SK-N-SH (cell line): ENCODE data around the gene KNOP1. TPM values are rescaled to one million over a fixed set of nuclear protein-coding genes. Genes with fewer than 3 reads are reported as not detected.
"Not testable (repeated sequence)": the region's sequence is repeated elsewhere in the genome, so short reads cannot be mapped to it uniquely, and the experiment has no call there.

ENCODE experiments used
- CTCF ChIA-PET: fragments of 300-600, 350-600 bp; formaldehyde crosslinking; extraction: SDS; loops from one replicate; lab custom pipeline; 2021; lab: Yijun Ruan, JAX
- POLR2A ChIA-PET: fragments of 350-600 bp; sonication (Branson Sonifier 250); formaldehyde crosslinking; extraction: SDS; loops from one replicate; lab custom pipeline; 2020; ENCODE audit warnings: antibody characterized with exemption, inconsistent platforms; lab: Yijun Ruan, JAX
- DNase-seq: peaks from one replicate; pipeline ENCODE4 v3.0.0; 2012
- H2AFZ ChIP-seq: fragments of 200-600 bp; sonication (generic); 2 replicates; pipeline ENCODE4 v1.8.1; 2016; ENCODE audit warnings: antibody characterized with exemption, mild to moderate bottlenecking, low read depth
- H3F3A ChIP-seq: fragments of 200-600 bp; sonication (generic); replicated peaks from 2 replicates; pipeline ENCODE3; 2016; ENCODE audit warnings: antibody characterized with exemption, mild to moderate bottlenecking; ENCODE audit not compliant: insufficient read depth
- H3K27ac ChIP-seq, 2 experiments: fragments of 200-500 bp in 1 of 2; fragments of 200-600 bp in 1 of 2; sonication (Bioruptor generic) in 1 of 2; sonication (generic), shearing (Covaris generic) in 1 of 2; 2 replicates each; pipeline versions ENCODE4 v1.5.1 to v1.6.1; 2014 to 2016; ENCODE audit warnings: low read depth in 2 of 2, inconsistent platforms in 1 of 2, low read length in 1 of 2, mild to moderate bottlenecking in 1 of 2, mixed read lengths in 1 of 2
- H3K27me3 ChIP-seq: fragments of 200-600 bp; sonication (generic), shearing (Covaris generic); 2 replicates; pipeline ENCODE4 v1.6.1; 2016; ENCODE audit warnings: mixed run types; ENCODE audit not compliant: insufficient read depth
- H3K36me3 ChIP-seq, 2 experiments: fragments of 200-500 bp in 1 of 2; fragments of 200-600 bp in 1 of 2; sonication (Bioruptor generic) in 1 of 2; sonication (generic) in 1 of 2; replicated peaks in 1 of 2; 2 replicates each; pipeline versions ENCODE3 to v1.5.1; 2014 to 2016; ENCODE audit warnings: low read length in 1 of 2, mild to moderate bottlenecking in 1 of 2; ENCODE audit not compliant: insufficient read depth in 2 of 2, control insufficient read depth in 1 of 2
- H3K4me1 ChIP-seq, 2 experiments: fragments of 200-500 bp in 1 of 2; fragments of 200-600 bp in 1 of 2; sonication (Bioruptor generic) in 1 of 2; sonication (generic), shearing (Covaris generic) in 1 of 2; 2 replicates each; pipeline versions ENCODE4 v1.5.1 to v1.6.1; 2014 to 2016; ENCODE audit warnings: low read depth in 1 of 2, low read length in 1 of 2, mixed run types in 1 of 2; ENCODE audit not compliant: insufficient read depth in 2 of 2, control insufficient read depth in 1 of 2
- H3K4me2 ChIP-seq: fragments of 200-600 bp; sonication (generic), shearing (Covaris generic); 2 replicates; pipeline ENCODE4 v1.6.1; 2017; ENCODE audit warnings: mixed run types
- H3K4me3 ChIP-seq, 2 experiments: fragments of 200-500 bp in 1 of 2; fragments of 200-600 bp in 1 of 2; sonication (Bioruptor generic) in 1 of 2; sonication (generic), shearing (Covaris generic) in 1 of 2; 2 replicates each; pipeline versions ENCODE4 v1.5.1 to v1.8.1; 2014 to 2016; ENCODE audit warnings: low read depth in 2 of 2, inconsistent platforms in 1 of 2, low read length in 1 of 2, mild to moderate bottlenecking in 1 of 2, mixed read lengths in 1 of 2, moderate library complexity in 1 of 2
- H3K79me2 ChIP-seq: fragments of 200-600 bp; sonication (generic); 2 replicates; pipeline ENCODE4 v1.8.1; 2017; ENCODE audit warnings: mild to moderate bottlenecking; ENCODE audit not compliant: insufficient read depth
- H3K9ac ChIP-seq: fragments of 200-600 bp; sonication (generic); 2 replicates; pipeline ENCODE4 v1.6.1; 2017; ENCODE audit warnings: mixed run types
- H3K9me2 ChIP-seq: fragments of 200-600 bp; sonication (generic); 2 replicates; pipeline ENCODE4 v1.6.1; 2017; ENCODE audit warnings: mixed run types
- H3K9me3 ChIP-seq: fragments of 200-600 bp; sonication (generic); 2 replicates; pipeline ENCODE4 v1.6.1; 2017; ENCODE audit warnings: mixed run types, mild to moderate bottlenecking, moderate library complexity
- H4K20me1 ChIP-seq: fragments of 200-600 bp; sonication (generic); 2 replicates; pipeline ENCODE4 v1.6.1; 2017; ENCODE audit warnings: mild to moderate bottlenecking, mixed run types; ENCODE audit not compliant: insufficient read depth
- EP300 ChIP-seq, 2 experiments: IDR thresholded peaks; 2 replicates each; pipeline versions ENCODE4 v1.4.0 to v1.6.1; 2012; ENCODE audit warnings: borderline replicate concordance in 1 of 2, low read depth in 1 of 2, low read length in 1 of 2
- FOXM1 ChIP-seq: IDR thresholded peaks from 2 replicates; pipeline ENCODE4 v1.4.0; 2012; ENCODE audit warnings: low read depth, mild to moderate bottlenecking
- JUND ChIP-seq: IDR thresholded peaks from 2 replicates; pipeline ENCODE4 v1.4.0; 2012
- MEF2A ChIP-seq: IDR thresholded peaks from 2 replicates; pipeline ENCODE4 v1.4.0; 2012; ENCODE audit warnings: low read depth, borderline replicate concordance
- SIN3A ChIP-seq: IDR thresholded peaks from 2 replicates; pipeline ENCODE4 v1.6.1; 2012; ENCODE audit warnings: low read depth, mild to moderate bottlenecking, low read length, moderate library complexity, borderline replicate concordance
- WGBS: methylation state at CpG from one replicate; pipeline ENCODE4 v1.1.6; 2017; ENCODE audit warnings: low lambda C conversion rate; 5-methylcytosine and 5-hydroxymethylcytosine counted together
- polyA plus RNA-seq, 3 experiments: library from polyadenylated mRNA; depleted of rRNA; stranded (reverse); fragments of >200 nt; gene quantifications; 2 replicates each; pipeline ENCODE4 v1.2.3, GENCODE V29; 2012
- TF ChIP-seq, protein P1 (sequence below): IDR thresholded peaks from 2 replicates; pipeline ENCODE4 v1.4.0; 2012; ENCODE audit warnings: low read depth, borderline replicate concordance
- TF ChIP-seq, protein P2 (sequence below): fragments of 200-600 bp; sonication (generic); IDR thresholded peaks from 2 replicates; pipeline ENCODE4 v1.6.1; 2017; ENCODE audit warnings: antibody characterized with exemption, mild to moderate bottlenecking, moderate library complexity

KNOP1 gene
- polyA plus RNA-seq, 1 of the 3 experiments (the other 2 are of a cell fraction), result 13.2 TPM

DNA sequence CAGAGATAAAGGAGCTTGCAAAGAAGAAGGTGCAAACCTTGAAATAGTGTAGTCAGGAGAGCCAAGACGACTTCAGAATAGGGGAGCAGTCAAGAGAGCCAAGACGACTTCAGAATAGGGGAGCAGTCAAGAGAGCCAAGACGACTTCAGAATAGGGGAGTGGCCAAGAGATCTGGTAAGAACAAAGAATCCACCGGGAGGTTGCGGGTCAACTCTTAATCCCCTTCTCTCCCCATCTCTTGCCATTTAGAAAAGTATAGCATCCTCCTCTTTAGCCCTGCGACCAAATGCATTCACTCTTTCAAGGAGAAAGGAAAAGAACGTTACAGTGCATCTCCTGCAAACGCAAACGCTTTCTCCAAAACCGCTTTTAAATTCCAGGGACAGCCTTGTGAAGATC is 713 bp downstream of the KNOP1 start (continued):
- no peak for TF ChIP-seq EP300 (IDR thresholded peaks at IDR 0.05; ENCODE audit: borderline replicate concordance in 1 of 2, low read depth in 1 of 2, low read length in 1 of 2)
- TF ChIP-seq, protein P1, sequence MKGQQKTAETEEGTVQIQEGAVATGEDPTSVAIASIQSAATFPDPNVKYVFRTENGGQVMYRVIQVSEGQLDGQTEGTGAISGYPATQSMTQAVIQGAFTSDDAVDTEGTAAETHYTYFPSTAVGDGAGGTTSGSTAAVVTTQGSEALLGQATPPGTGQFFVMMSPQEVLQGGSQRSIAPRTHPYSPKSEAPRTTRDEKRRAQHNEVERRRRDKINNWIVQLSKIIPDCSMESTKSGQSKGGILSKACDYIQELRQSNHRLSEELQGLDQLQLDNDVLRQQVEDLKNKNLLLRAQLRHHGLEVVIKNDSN, result no peak
- TF ChIP-seq SIN3A, result no peak

DNA sequence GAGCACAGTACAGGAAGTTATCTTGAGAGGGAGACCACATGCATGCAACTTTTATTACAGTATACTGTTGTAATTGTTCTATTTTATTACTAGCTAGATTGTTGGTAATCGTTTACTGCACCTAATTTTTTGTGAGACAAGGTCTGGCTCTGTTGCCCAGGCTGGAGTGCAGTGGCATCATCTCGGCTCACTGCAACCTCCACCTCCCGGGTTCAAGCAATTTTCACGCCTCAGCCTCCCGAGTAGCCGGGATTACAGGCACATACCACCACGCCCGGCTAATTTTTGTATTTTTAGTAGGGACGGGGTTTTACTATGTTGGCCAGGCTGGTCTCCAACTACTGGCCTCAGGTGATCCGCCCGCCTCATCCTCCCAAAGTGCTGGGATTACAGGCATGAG is 1.3 kb downstream of the KNOP1 start:
- Histone ChIP-seq H3K4me3 (peak overlapping the region; percentile 83 to 100), H4K20me1 (peaks cover 25% of the 10 kb centered on the region), H3K4me2 (peak overlapping the region; percentile 85), H3K9ac (peak overlapping the region; percentile 91), H3K79me2 (peaks cover 80% of the 10 kb centered on the region), H3K27ac (peak overlapping the region in 1 of 2 experiments; percentile 83; a peak in 1 of 4 replicates), H3K4me1 (peaks cover 0 to 12% of the 10 kb centered on the region in 2 experiments; a peak in 1 of 4 replicates), H3K36me3 (peaks cover 13 to 31% of the 10 kb centered on the region in 2 experiments)
- CTCF ChIA-PET, result interaction anchor here (1.4 kb wide), 1 partner anchor 170 kb away, joined by 4 read pairs; no protein-coding TSS in a partner anchor
- H3K27me3 ChIP-seq, DNase-seq, H3K9me3 ChIP-seq, POLR2A ChIA-PET, H2AFZ ChIP-seq, H3K9me2 ChIP-seq, H3F3A ChIP-seq: not testable (repeated sequence)
- WGBS, result 22% methylated on average over 11 of the region's 11 CpGs

DNA sequence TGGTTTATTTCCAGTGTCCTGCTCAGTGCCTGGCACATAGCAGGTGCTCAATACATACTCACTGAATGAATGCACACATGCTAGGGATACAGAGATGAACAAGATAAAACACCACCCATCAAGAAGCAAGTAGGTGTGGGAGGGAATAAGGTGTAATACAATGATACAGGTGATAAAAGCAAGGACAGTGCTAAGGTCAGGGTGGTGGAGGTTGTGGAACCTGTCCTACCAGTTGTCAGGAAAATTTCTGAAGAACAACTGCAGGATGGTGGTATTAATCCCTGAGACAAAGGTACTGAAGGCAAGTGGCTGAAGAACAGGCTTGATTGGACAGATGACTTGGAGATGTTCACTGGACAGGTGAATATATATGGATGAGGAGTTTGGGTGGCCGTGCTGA is 1.8 kb downstream of the KNOP1 start:
- ChIA-PET CTCF (no interaction called here), POLR2A (no interaction called here)
- H3K9ac ChIP-seq, result no peak overlapping the region
- DNase-seq, result no peak
- no peaks in the 10 kb centered on the region for H3K9me3 ChIP-seq
- no peaks in the 10 kb centered on the region for H3F3A ChIP-seq
- no peak overlapping the region for H2AFZ ChIP-seq
- WGBS, result 100% methylated on average over 1 of the region's 1 CpG
- H3K4me3 ChIP-seq, result peak overlapping the region; percentile 83 to 100; a peak in 3 of 4 replicates
- peaks cover 0 to 12% of the 10 kb centered on the region in 2 experiments; a peak in 1 of 4 replicates for H3K4me1 ChIP-seq
- no peak for TF ChIP-seq JUND
- TF ChIP-seq SIN3A, result no peak
- TF ChIP-seq, protein P2, sequence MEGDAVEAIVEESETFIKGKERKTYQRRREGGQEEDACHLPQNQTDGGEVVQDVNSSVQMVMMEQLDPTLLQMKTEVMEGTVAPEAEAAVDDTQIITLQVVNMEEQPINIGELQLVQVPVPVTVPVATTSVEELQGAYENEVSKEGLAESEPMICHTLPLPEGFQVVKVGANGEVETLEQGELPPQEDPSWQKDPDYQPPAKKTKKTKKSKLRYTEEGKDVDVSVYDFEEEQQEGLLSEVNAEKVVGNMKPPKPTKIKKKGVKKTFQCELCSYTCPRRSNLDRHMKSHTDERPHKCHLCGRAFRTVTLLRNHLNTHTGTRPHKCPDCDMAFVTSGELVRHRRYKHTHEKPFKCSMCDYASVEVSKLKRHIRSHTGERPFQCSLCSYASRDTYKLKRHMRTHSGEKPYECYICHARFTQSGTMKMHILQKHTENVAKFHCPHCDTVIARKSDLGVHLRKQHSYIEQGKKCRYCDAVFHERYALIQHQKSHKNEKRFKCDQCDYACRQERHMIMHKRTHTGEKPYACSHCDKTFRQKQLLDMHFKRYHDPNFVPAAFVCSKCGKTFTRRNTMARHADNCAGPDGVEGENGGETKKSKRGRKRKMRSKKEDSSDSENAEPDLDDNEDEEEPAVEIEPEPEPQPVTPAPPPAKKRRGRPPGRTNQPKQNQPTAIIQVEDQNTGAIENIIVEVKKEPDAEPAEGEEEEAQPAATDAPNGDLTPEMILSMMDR, result no peak
- TF ChIP-seq MEF2A, result no peak
- no peak for TF ChIP-seq FOXM1
- TF ChIP-seq, protein P1, result no peak
- no peak for TF ChIP-seq EP300 (IDR thresholded peaks at IDR 0.05; ENCODE audit: borderline replicate concordance in 1 of 2, low read depth in 1 of 2, low read length in 1 of 2)
- H3K4me2 ChIP-seq, result peak overlapping the region; percentile 85
- H4K20me1 ChIP-seq, result peaks cover 28% of the 10 kb centered on the region
- H3K27ac ChIP-seq, result no peak overlapping the region
- H3K27me3 ChIP-seq, result no peaks in the 10 kb centered on the region
- no peaks in the 10 kb centered on the region for H3K9me2 ChIP-seq
- peaks cover 86% of the 10 kb centered on the region for H3K79me2 ChIP-seq
- H3K36me3 ChIP-seq, result peaks cover 13 to 36% of the 10 kb centered on the region in 2 experiments
